Measurements from ENCODE around the gene ST7.

Gene ST7

GRCh38 chr7:116977172-116977571 is 23.9 kb downstream of the ST7 start (continued):
- TF ChIP-seq PATZ1 (CRISPR knock-in tag; IDR thresholded peaks at IDR 0.05; ENCODE audit: borderline replicate concordance): no peak
- no peak for TF ChIP-seq ZFP30 (CRISPR knock-in tag; IDR thresholded peaks at IDR 0.05)
- no peak for TF ChIP-seq ZFP3 (CRISPR knock-in tag; IDR thresholded peaks at IDR 0.05)
- TF ChIP-seq BACH2 (CRISPR knock-in tag; IDR thresholded peaks at IDR 0.05; ENCODE audit: borderline replicate concordance): no peak
- TF ChIP-seq ZC3H10 (CRISPR knock-in tag; IDR thresholded peaks at IDR 0.05): no peak
- TF ChIP-seq GLIS3 (CRISPR knock-in tag; IDR thresholded peaks at IDR 0.05): no peak

GRCh38 chr7:116978006-116978405 is 24.7 kb downstream of the ST7 start:
- TF ChIP-seq TCF4 (CRISPR knock-in tag; IDR thresholded peaks at IDR 0.05; ENCODE audit: borderline replicate concordance): no peak
- TF ChIP-seq ZC3H10 (CRISPR knock-in tag; IDR thresholded peaks at IDR 0.05): no peak
- no peak for TF ChIP-seq ARNTL (CRISPR knock-in tag; IDR thresholded peaks at IDR 0.05; ENCODE audit: borderline replicate concordance, low read depth)
- no peak for TF ChIP-seq CSDC2 (CRISPR knock-in tag; IDR thresholded peaks at IDR 0.05)
- no peak for TF ChIP-seq ZNF70 (CRISPR knock-in tag; IDR thresholded peaks at IDR 0.05)
- TF ChIP-seq PPARA (CRISPR knock-in tag; IDR thresholded peaks at IDR 0.05; ENCODE audit: borderline replicate concordance): no peak
- TF ChIP-seq OSR1 (CRISPR knock-in tag; IDR thresholded peaks at IDR 0.05): no peak
- TF ChIP-seq BACH2 (CRISPR knock-in tag; IDR thresholded peaks at IDR 0.05; ENCODE audit: borderline replicate concordance): no peak
- no peak for TF ChIP-seq ESRRG (CRISPR knock-in tag; IDR thresholded peaks at IDR 0.05)
- TF ChIP-seq, protein P1, sequence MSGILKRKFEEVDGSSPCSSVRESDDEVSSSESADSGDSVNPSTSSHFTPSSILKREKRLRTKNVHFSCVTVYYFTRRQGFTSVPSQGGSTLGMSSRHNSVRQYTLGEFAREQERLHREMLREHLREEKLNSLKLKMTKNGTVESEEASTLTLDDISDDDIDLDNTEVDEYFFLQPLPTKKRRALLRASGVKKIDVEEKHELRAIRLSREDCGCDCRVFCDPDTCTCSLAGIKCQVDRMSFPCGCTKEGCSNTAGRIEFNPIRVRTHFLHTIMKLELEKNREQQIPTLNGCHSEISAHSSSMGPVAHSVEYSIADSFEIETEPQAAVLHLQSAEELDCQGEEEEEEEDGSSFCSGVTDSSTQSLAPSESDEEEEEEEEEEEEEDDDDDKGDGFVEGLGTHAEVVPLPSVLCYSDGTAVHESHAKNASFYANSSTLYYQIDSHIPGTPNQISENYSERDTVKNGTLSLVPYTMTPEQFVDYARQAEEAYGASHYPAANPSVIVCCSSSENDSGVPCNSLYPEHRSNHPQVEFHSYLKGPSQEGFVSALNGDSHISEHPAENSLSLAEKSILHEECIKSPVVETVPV (CRISPR knock-in tag; IDR thresholded peaks at IDR 0.05): no peak
- TF ChIP-seq, protein P2, sequence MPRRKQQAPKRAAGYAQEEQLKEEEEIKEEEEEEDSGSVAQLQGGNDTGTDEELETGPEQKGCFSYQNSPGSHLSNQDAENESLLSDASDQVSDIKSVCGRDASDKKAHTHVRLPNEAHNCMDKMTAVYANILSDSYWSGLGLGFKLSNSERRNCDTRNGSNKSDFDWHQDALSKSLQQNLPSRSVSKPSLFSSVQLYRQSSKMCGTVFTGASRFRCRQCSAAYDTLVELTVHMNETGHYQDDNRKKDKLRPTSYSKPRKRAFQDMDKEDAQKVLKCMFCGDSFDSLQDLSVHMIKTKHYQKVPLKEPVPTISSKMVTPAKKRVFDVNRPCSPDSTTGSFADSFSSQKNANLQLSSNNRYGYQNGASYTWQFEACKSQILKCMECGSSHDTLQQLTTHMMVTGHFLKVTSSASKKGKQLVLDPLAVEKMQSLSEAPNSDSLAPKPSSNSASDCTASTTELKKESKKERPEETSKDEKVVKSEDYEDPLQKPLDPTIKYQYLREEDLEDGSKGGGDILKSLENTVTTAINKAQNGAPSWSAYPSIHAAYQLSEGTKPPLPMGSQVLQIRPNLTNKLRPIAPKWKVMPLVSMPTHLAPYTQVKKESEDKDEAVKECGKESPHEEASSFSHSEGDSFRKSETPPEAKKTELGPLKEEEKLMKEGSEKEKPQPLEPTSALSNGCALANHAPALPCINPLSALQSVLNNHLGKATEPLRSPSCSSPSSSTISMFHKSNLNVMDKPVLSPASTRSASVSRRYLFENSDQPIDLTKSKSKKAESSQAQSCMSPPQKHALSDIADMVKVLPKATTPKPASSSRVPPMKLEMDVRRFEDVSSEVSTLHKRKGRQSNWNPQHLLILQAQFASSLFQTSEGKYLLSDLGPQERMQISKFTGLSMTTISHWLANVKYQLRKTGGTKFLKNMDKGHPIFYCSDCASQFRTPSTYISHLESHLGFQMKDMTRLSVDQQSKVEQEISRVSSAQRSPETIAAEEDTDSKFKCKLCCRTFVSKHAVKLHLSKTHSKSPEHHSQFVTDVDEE (CRISPR knock-in tag; IDR thresholded peaks at IDR 0.05): no peak
- no peak for TF ChIP-seq ZNF8 (CRISPR knock-in tag; IDR thresholded peaks at IDR 0.05)
- no peak for TF ChIP-seq CREB5 (CRISPR knock-in tag; IDR thresholded peaks at IDR 0.05; ENCODE audit: low read depth)
- no peak for TF ChIP-seq ZFP30 (CRISPR knock-in tag; IDR thresholded peaks at IDR 0.05)
- ATAC-seq: no peak

GRCh38 chr7:116979430-116979829 is 26.1 kb downstream of the ST7 start:
- ATAC-seq: no peak
- TF ChIP-seq ZFP3 (CRISPR knock-in tag; IDR thresholded peaks at IDR 0.05) (no peak), POU6F1 (CRISPR knock-in tag; IDR thresholded peaks at IDR 0.05; ENCODE audit: borderline replicate concordance, low read depth) (no peak), BACH2 (CRISPR knock-in tag; IDR thresholded peaks at IDR 0.05; ENCODE audit: borderline replicate concordance) (no peak), ZNF70 (CRISPR knock-in tag; IDR thresholded peaks at IDR 0.05) (no peak), CREB5 (CRISPR knock-in tag; IDR thresholded peaks at IDR 0.05; ENCODE audit: low read depth) (no peak), PATZ1 (CRISPR knock-in tag; IDR thresholded peaks at IDR 0.05; ENCODE audit: borderline replicate concordance) (no peak), TOX (CRISPR knock-in tag; IDR thresholded peaks at IDR 0.05; ENCODE audit: borderline replicate concordance) (no peak), TCF4 (CRISPR knock-in tag; IDR thresholded peaks at IDR 0.05; ENCODE audit: borderline replicate concordance) (no peak), ZNF8 (CRISPR knock-in tag; IDR thresholded peaks at IDR 0.05) (no peak), CSDC2 (CRISPR knock-in tag; IDR thresholded peaks at IDR 0.05) (no peak), ZNF565 (CRISPR knock-in tag; conservative IDR thresholded peaks at IDR 0.05; ENCODE audit: low read depth) (no peak)

Data from SK-N-SH treated with all-trans-retinoic acid at 6 μM for 48 hours (cell line).